ENCODE data around the gene TULP1. TPM values are rescaled to one million over a fixed set of nuclear protein-coding genes. Genes with fewer than 3 reads are reported as not detected.

TULP1 gene
- total and polyA plus RNA-seq, 2 of the 13 experiments (the other 11 are each of a cell fraction or from before 2014, with no cell fraction given), result not detected

DNA sequence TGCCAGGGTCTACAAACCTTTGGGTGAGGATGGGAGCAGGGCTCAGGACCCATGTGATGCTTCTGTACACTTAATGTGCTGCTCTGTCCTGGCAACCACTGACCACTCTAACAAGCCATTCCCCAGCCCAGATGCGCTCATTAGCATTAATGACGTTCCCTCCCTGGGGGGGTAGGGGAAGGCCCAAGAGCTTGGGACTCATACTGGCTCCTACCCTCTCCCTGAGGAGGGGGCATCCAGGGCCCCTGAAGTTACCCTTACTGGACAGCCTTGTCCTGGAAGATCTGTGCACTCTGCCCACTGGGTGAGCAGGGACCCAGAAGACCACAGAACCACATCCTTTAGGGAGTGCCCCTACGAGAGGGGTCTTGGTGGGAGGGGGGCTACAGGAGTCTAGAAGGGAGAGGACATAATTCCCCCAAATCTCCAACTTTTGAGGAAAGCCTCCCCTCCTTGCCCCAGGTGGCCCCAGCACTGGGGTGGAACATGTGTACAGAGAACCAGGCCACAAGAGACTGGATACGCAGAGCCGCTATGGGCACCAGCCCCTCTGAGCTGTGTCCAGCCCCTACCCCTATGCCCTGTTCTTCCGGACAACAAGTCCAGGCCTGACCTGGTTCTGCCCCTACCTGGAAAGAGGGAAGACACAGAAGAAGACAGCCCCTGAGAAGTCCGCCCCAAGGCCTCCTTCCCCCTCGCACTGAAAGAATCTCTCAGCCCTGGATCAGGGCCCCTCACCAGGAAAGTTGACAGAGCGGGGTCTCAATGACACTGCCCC, 17.2 kb downstream of the TULP1 start (continued):
- TF ChIP-seq ZNF563 (CRISPR knock-in tag; IDR thresholded peaks at IDR 0.05) (no peak), AKNA (CRISPR knock-in tag; IDR thresholded peaks at IDR 0.05; ENCODE audit: borderline replicate concordance) (no peak), GTF3A (CRISPR knock-in tag; conservative IDR thresholded peaks at IDR 0.05) (0 out of 2 replicates have a peak, but pooled peaks have one; percentile 39), TGIF2 (CRISPR knock-in tag; IDR thresholded peaks at IDR 0.05) (no peak)
- TF ChIP-seq, protein P1, sequence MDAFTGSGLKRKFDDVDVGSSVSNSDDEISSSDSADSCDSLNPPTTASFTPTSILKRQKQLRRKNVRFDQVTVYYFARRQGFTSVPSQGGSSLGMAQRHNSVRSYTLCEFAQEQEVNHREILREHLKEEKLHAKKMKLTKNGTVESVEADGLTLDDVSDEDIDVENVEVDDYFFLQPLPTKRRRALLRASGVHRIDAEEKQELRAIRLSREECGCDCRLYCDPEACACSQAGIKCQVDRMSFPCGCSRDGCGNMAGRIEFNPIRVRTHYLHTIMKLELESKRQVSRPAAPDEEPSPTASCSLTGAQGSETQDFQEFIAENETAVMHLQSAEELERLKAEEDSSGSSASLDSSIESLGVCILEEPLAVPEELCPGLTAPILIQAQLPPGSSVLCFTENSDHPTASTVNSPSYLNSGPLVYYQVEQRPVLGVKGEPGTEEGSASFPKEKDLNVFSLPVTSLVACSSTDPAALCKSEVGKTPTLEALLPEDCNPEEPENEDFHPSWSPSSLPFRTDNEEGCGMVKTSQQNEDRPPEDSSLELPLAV (CRISPR knock-in tag; conservative IDR thresholded peaks at IDR 0.05; ENCODE audit: low read depth), result no peak
